ENCODE results near the gene ZNF587B. TPM values are rescaled to one million over a fixed set of nuclear protein-coding genes. Genes with fewer than 3 reads are reported as not detected.
"Not testable (repeated sequence)": the region's sequence is repeated elsewhere in the genome, so short reads cannot be mapped to it uniquely, and the experiment has no call there.

ZNF587B gene
- total RNA-seq, 1 donor from 2014 or later, result 32.0 TPM

GRCh38 chr19:57812226-57812625 is 17.9 kb upstream of the ZNF587B start:
- Mint-ChIP-seq H3K9me3 (no peaks in the 10 kb centered on the region), H3K4me3 (no peak overlapping the region), H3K36me3 (peaks cover 19% of the 10 kb centered on the region), H3K4me1 (peaks cover 59% of the 10 kb centered on the region), H3K27me3 (ENCODE audit: low read depth) (no peaks in the 10 kb centered on the region), H3K27ac (peak overlapping the region; percentile 17)
- TF ChIP-seq CTCF (IDR thresholded peaks at IDR 0.05; ENCODE audit: unreplicated experiment), result no peak
- DNase-seq (ENCODE audit: low spot score in 2 of 2, unreplicated experiment in 2 of 2), result no peak

DNA sequence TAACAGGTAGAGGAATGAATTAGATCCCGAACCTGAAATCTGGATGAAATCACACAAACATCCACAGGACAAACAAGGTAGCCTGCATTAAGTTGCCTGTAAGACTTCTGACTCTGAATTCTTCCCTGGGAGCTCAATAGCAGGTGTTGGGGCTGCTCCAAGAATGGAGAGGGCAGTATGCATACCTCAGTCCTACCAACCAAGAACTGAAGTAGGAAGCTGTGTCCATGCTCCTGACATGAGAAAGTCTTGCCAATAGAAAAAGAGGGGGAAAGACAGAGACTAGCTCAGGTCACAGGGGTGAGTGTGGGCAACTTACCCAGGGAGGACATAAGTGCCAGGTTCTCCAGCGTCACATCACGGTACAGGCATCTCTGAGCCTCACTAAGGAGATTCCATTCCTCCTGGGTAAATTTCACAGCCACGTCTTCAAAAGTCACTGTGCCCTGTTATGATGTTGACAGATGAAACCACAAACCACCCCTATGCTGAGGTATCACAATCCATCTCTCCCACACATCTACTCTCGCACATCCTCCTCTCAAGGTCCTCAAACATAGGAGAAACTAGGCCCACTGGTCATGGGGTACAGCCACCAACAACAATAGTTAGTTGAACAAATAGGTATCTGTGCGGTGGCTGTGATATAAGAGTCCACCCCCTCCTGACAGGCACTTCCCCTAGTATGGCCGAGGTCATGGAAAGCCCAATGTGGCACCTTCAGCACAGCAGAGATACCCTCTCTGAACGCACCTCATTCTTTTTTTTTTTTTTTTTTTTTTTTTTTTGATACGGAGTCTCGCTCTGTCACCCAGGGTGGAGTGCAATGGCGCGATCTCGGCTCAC is 16.9 kb upstream of the ZNF587B start:
- H3K27ac Mint-ChIP-seq, result peak overlapping the region; percentile 93
- H3K36me3 Mint-ChIP-seq, result peaks cover 14% of the 10 kb centered on the region
- not testable (repeated sequence) for H3K27me3 Mint-ChIP-seq (ENCODE audit: low read depth); DNase-seq (ENCODE audit: low spot score in 2 of 2, unreplicated experiment in 2 of 2); H3K9me3 Mint-ChIP-seq
- H3K4me3 Mint-ChIP-seq, result peak overlapping the region; percentile 95
- H3K4me1 Mint-ChIP-seq, result peaks cover 59% of the 10 kb centered on the region

GRCh38 chr19:57813919-57814504 is 16.1 kb upstream of the ZNF587B start:
- Mint-ChIP-seq H3K4me1 (peaks cover 63% of the 10 kb centered on the region), H3K27ac (peak overlapping the region; percentile 92), H3K4me3 (peak overlapping the region; percentile 95), H3K27me3 (ENCODE audit: low read depth) (no peaks in the 10 kb centered on the region), H3K9me3 (no peaks in the 10 kb centered on the region), H3K36me3 (peaks cover 11% of the 10 kb centered on the region)
- no peak for DNase-seq (ENCODE audit: low spot score in 2 of 2, unreplicated experiment in 2 of 2)
- TF ChIP-seq CTCF (IDR thresholded peaks at IDR 0.05; ENCODE audit: unreplicated experiment), result no peak

GRCh38 chr19:57814505-57815246 is 15.4 kb upstream of the ZNF587B start, which contains the start of gene ZNF552:
Gene ZNF552, minus strand, starts transcription at chr19:57814913. Its CDS starts 170 bp downstream, at chr19:57814743.
- peak within 1 kb of the TSS; percentile 92 for H3K27ac Mint-ChIP-seq
- no peak for TF ChIP-seq CTCF (IDR thresholded peaks at IDR 0.05; ENCODE audit: unreplicated experiment)
- H3K4me3 Mint-ChIP-seq, result peak within 1 kb of the TSS; percentile 95
- H3K9me3 Mint-ChIP-seq, result no peaks in the 10 kb centered on the region
- H3K4me1 Mint-ChIP-seq, result peaks cover 59% of the 10 kb centered on the region
- H3K27me3 Mint-ChIP-seq (ENCODE audit: low read depth), result no peaks in the 10 kb centered on the region
- H3K36me3 Mint-ChIP-seq, result peaks cover 7% of the 10 kb centered on the region
- DNase-seq (ENCODE audit: low spot score in 2 of 2, unreplicated experiment in 2 of 2), result peak; percentile 59 to 76

DNA sequence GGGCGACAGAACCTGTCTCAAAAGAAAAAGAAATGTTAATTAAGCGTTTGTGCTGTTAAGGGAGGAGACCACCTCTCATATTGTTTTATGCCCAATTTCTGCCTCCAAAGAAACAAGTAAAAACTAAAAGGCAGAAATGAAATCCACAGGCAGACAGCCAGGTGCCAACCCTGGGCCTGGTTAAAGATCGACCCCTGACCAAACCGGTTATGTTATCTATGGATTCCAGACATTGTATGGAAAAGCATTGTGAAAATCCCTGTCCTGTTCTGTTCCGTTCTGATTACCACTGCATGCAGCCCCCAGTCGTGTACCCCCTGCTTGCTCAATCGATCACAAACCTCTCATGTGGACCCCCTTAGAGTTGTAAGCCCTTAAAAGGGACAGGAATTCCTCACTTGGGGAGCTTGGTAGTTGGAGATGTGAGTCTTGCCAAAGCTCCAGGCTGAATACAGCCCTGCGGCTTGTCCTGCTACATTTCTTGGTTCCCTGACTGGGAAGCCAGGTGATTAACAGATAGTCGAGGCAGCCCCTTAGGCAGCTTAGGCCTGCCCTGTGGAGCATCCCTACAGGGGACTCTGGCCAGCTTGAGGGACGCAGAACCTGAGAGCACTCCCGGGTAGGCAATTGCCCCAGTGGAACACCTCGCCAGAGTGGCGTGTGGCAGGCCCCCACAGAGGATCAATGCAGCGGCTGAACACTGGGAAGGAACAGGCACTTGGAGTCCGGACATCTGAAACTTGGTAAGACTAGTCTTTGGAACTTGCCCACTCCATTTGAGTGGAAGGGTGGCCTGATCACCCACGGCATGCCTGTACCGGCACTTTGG is 14.6 kb upstream of the ZNF587B start:
- Mint-ChIP-seq H3K27me3 (ENCODE audit: low read depth) (no peaks in the 10 kb centered on the region), H3K9me3 (no peaks in the 10 kb centered on the region), H3K4me3 (peak overlapping the region; percentile 95), H3K4me1 (peaks cover 59% of the 10 kb centered on the region), H3K36me3 (peaks cover 7% of the 10 kb centered on the region), H3K27ac (peak overlapping the region; percentile 92)
- no peak for TF ChIP-seq CTCF (IDR thresholded peaks at IDR 0.05; ENCODE audit: unreplicated experiment)
- no peak for DNase-seq (ENCODE audit: low spot score in 2 of 2, unreplicated experiment in 2 of 2)
